Activated naive CD4-positive, alpha-beta T cell treated with anti-CD3 and anti-CD28 coated beads for 36 hours (primary cell): Measurements from ENCODE around the gene PPP2R5A. TPM values are rescaled to one million over a fixed set of nuclear protein-coding genes. Genes with fewer than 3 reads are reported as not detected.
A peak's percentile ranks its signal among the peaks of the same experiment; 100 is the strongest.
"Not testable (repeated sequence)": the region's sequence is repeated elsewhere in the genome, so short reads cannot be mapped to it uniquely, and the experiment has no call there.

Experiments
- CTCF ChIA-PET: fragments of 350-600 bp; sonication (Branson Sonifier 250); formaldehyde crosslinking; loops from one replicate; lab custom pipeline; 2021; ENCODE audit warnings: antibody characterized with exemption; lab: Charles Lee
- DNase-seq: peaks from one replicate; pipeline ENCODE4 v3.0.0-alpha.2; 2020
- H3K27ac Mint-ChIP-seq: one replicate; pipeline ENCODE4 v1.8.0; 2021; ENCODE audit warnings: mild to moderate bottlenecking, mixed read lengths
- H3K27me3 Mint-ChIP-seq: one replicate; pipeline ENCODE4 v1.8.0; 2021; ENCODE audit warnings: low read depth, mixed read lengths
- H3K36me3 Mint-ChIP-seq: one replicate; pipeline ENCODE4 v1.8.0; 2021; ENCODE audit warnings: low read depth, mixed read lengths
- H3K4me1 Mint-ChIP-seq: one replicate; pipeline ENCODE4 v1.8.0; 2021; ENCODE audit warnings: low read depth, mixed read lengths
- H3K4me3 Mint-ChIP-seq: one replicate; pipeline ENCODE4 v1.8.0; 2021; ENCODE audit warnings: mild to moderate bottlenecking, moderate library complexity, mixed read lengths
- H3K9me3 Mint-ChIP-seq: one replicate; pipeline ENCODE4 v1.8.0; 2021; ENCODE audit warnings: mixed read lengths
- intact Hi-C: fragments of 100-400 bp; cut with micrococcal nuclease; formaldehyde crosslinking; loops from one replicate; pipeline ENCODE4 v1.15.1; 2023
- total RNA-seq, 2 experiments: library from RNA; stranded (reverse); gene quantifications; one replicate each; pipeline ENCODE4 v1.2.3, GENCODE V29; 2021

The PPP2R5A gene
- total RNA-seq, 2 experiments from 2014 or later = 30.6 to 31.4 TPM

DNA sequence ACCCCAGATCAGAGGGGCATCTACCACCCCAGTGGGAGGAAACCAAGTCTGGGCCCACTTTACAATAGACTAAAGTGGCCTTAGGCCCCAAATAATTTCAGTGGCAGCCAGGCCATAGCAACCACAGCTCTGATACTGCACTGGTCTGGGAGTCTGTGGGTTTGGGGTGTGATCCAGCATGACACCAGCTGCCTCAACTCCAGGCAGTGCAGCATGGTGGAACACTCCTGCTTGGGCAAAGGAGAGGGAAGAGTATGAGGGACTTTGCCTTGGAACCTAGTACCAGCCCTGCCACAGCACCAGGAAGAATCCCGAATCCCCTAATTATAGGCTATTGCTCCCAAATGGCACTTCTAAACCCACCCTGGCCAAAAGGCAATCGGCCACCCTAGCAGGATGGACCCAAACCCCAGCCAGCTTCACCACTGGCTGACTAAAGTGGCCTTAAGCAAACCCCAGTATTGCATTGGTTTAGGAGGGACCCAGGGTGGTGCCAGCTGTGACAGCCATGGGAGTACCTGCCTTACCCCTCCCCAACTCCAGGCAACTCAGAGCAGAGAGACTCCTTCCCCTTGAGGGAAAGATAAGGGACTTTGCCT lies 82.4 kb downstream of the PPP2R5A start:
- H3K36me3 Mint-ChIP-seq = peaks cover 46% of the 10 kb centered on the region
- CTCF ChIA-PET = interaction anchor here (0.6 to 5.0 kb wide), 17 partner anchors 10 to 669 kb away, joined by 3 to 46 read pairs (median 8); partner anchors contain the start of genes DTL and INTS7

GRCh38 chr1:212368073-212368484 lies 82.9 kb downstream of the PPP2R5A start:
- DNase-seq = peak; percentile 77
- H3K4me3 Mint-ChIP-seq = no peak overlapping the region
- peaks cover 6% of the 10 kb centered on the region for H3K9me3 Mint-ChIP-seq
- no peaks in the 10 kb centered on the region for H3K4me1 Mint-ChIP-seq
- intact Hi-C loops = loop anchor here (1.0 to 10.0 kb wide), 11 partner anchors 83 to 687 kb away; partner anchors contain the start of genes DTL, INTS7, LPGAT1 and PPP2R5A
- peaks cover 49% of the 10 kb centered on the region for H3K36me3 Mint-ChIP-seq
- CTCF ChIA-PET = interaction anchor here (0.6 to 5.0 kb wide), 19 partner anchors 9 to 670 kb away, joined by 3 to 46 read pairs (median 5); no protein-coding TSS in a partner anchor
- no peaks in the 10 kb centered on the region for H3K27me3 Mint-ChIP-seq
- H3K27ac Mint-ChIP-seq = no peak overlapping the region

More for the DNA sequence above, 82.4 kb downstream of the PPP2R5A start:
- H3K9me3 Mint-ChIP-seq = peaks cover 3% of the 10 kb centered on the region
- no peak overlapping the region for H3K4me3 Mint-ChIP-seq
- DNase-seq = no peak
- intact Hi-C loops = loop anchor here (1.0 to 10.0 kb wide), 11 partner anchors 83 to 686 kb away; partner anchors contain the start of genes DTL, INTS7, LPGAT1 and PPP2R5A
- H3K27ac Mint-ChIP-seq = peak overlapping the region; percentile 30
- H3K27me3 Mint-ChIP-seq = no peaks in the 10 kb centered on the region
- no peaks in the 10 kb centered on the region for H3K4me1 Mint-ChIP-seq

- H3K27ac Mint-ChIP-seq = no peak overlapping the region
- no peaks in the 10 kb centered on the region for H3K27me3 Mint-ChIP-seq
- H3K9me3 Mint-ChIP-seq = peaks cover 3% of the 10 kb centered on the region
- CTCF ChIA-PET = interaction anchor here (2.7 to 2.9 kb wide), 2 partner anchors 8 to 80 kb away, joined by 13 read pairs; no protein-coding TSS in a partner anchor
- intact Hi-C loops = no loop called here
- H3K4me1 Mint-ChIP-seq = no peaks in the 10 kb centered on the region
- no peak for DNase-seq
- H3K4me3 Mint-ChIP-seq = no peak overlapping the region
- peaks cover 50% of the 10 kb centered on the region for H3K36me3 Mint-ChIP-seq
Observed at GRCh38 chr1:212375986-212376385, 90.8 kb downstream of the PPP2R5A start.

- intact Hi-C loops = no loop called here
- H3K4me3 Mint-ChIP-seq = no peak overlapping the region
Observed at GRCh38 chr1:212377644-212378043, 92.4 kb downstream of the PPP2R5A start.

GRCh38 chr1:212379366-212379765 lies 94.2 kb downstream of the PPP2R5A start:
- intact Hi-C loops = no loop called here
- no peak for DNase-seq
- H3K27ac Mint-ChIP-seq = no peak overlapping the region
- no peaks in the 10 kb centered on the region for H3K4me1 Mint-ChIP-seq
- CTCF ChIA-PET = interaction anchor here (0.6 to 1.5 kb wide), 3 partner anchors 49 to 208 kb away, joined by 3 to 5 read pairs (median 5); no protein-coding TSS in a partner anchor
- no peak overlapping the region for H3K4me3 Mint-ChIP-seq
- H3K36me3 Mint-ChIP-seq = peaks cover 25% of the 10 kb centered on the region
- no peaks in the 10 kb centered on the region for H3K27me3 Mint-ChIP-seq
- H3K9me3 Mint-ChIP-seq = no peaks in the 10 kb centered on the region

More at GRCh38 chr1:212377644-212378043, 92.4 kb downstream of the PPP2R5A start:
- CTCF ChIA-PET = interaction anchor here (1.3 to 2.9 kb wide), 3 partner anchors 10 to 78 kb away, joined by 3 to 13 read pairs (median 13); no protein-coding TSS in a partner anchor
- Mint-ChIP-seq H3K4me1 (no peaks in the 10 kb centered on the region), H3K27ac (no peak overlapping the region), H3K9me3 (peaks cover 3% of the 10 kb centered on the region), H3K27me3 (no peaks in the 10 kb centered on the region), H3K36me3 (peaks cover 37% of the 10 kb centered on the region)
- DNase-seq = no peak

DNA sequence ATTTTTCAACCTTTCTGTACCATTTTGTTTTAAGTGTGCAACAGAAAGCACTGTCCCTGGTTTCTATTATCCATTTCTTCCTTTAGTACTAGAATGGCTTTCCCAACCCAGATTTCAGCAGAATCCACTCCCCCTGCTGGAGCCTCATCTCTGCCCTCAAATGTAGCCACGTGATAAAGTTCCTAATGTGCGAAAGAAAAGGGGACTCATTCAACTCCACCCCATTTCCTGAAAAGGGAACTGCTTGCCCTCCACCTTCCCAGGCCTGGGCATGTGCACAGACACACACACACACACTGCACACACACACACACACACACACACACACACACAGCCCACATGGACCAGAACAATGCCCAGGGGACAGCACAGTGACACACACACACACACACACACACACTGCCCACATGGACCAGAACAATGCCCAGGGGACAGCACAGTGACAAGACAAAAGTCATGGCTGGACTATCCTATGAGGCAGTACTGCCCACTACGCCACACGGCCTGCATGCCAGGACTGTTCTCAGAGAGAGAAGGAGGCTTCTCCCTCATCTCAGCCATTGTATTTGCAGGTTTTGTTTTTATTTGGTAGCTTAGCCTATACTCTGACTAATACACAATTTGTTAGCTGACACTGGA lies 96.3 kb downstream of the PPP2R5A start:
- CTCF ChIA-PET = interaction anchor here (0.6 to 2.5 kb wide), 2 partner anchors 74 to 352 kb away, joined by 3 to 12 read pairs; no protein-coding TSS in a partner anchor
- no peak for DNase-seq
- peaks cover 24% of the 10 kb centered on the region for H3K36me3 Mint-ChIP-seq
- H3K4me1 Mint-ChIP-seq = no peaks in the 10 kb centered on the region
- no peaks in the 10 kb centered on the region for H3K27me3 Mint-ChIP-seq
- H3K9me3 Mint-ChIP-seq = no peaks in the 10 kb centered on the region
- intact Hi-C loops = no loop called here
- H3K4me3 Mint-ChIP-seq = no peak overlapping the region
- no peak overlapping the region for H3K27ac Mint-ChIP-seq

DNA sequence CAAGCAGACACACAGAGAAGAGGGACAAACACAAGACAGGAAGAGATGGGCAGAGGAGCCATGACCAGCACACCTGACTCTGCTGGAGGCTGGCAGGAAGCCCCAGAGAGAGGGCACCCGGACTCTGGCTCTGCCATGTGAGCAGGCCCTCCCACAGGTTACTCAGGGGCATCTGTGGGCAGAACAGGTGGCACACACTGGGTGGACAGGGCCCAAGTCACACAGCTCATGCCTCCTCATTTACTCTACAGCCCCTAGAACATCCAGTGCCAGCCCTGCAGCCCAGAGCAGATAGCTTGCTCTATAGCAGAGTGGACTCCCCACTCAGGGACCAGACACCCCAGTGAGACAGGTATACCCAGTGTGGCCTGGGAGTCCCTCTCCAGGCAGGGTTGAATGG lies 100.8 kb downstream of the PPP2R5A start:
- CTCF ChIA-PET = interaction anchor here (2.2 kb wide), 1 partner anchor 70 kb away, joined by 9 read pairs; no protein-coding TSS in a partner anchor
- no peak overlapping the region for H3K27ac Mint-ChIP-seq
- no peak overlapping the region for H3K4me3 Mint-ChIP-seq
- H3K36me3 Mint-ChIP-seq = peaks cover 27% of the 10 kb centered on the region
- intact Hi-C loops = no loop called here
- H3K4me1 Mint-ChIP-seq = no peaks in the 10 kb centered on the region
- no peaks in the 10 kb centered on the region for H3K27me3 Mint-ChIP-seq
- H3K9me3 Mint-ChIP-seq = peaks cover 9% of the 10 kb centered on the region
- DNase-seq = no peak

DNA sequence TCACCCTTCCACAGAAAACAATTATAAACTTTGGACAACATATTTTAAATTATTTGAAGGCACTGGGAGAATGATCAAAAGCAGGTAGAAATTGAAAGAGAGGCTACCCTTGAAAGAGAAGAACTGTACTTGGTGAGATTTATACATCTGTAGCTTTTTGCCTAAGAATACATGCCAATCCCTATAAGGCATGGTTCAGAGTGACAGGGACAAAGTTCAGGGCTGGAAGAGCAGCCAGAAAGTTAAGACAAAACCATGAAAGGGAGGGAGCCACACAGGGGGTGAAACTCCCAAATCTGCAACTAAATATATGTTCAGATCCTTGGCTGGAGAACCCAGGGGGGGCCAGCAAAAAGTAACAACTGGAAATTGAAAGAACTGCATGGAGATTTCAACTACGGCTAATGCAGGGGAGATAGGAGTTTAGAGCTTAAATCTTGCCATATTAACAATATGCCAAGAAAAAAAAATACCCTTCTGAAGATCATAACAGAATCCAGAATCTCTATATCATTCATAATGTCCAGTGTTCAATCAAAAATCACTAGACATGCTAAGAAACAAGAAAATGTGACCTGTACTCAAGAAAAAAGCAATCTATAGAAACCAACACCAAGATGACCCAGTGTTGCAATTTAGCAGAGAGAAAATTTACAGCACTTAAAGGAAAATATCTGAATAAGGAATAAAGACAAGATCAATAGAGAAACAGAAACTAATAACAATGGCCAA lies 103.9 kb downstream of the PPP2R5A start:
- H3K4me3 Mint-ChIP-seq = no peak overlapping the region
- intact Hi-C loops = no loop called here
- no peaks in the 10 kb centered on the region for H3K27me3 Mint-ChIP-seq
- H3K36me3 Mint-ChIP-seq = peaks cover 39% of the 10 kb centered on the region
- no peaks in the 10 kb centered on the region for H3K4me1 Mint-ChIP-seq
- CTCF ChIA-PET = no interaction called here
- no peak overlapping the region for H3K27ac Mint-ChIP-seq
- no peak for DNase-seq
- peaks cover 17% of the 10 kb centered on the region for H3K9me3 Mint-ChIP-seq

DNA sequence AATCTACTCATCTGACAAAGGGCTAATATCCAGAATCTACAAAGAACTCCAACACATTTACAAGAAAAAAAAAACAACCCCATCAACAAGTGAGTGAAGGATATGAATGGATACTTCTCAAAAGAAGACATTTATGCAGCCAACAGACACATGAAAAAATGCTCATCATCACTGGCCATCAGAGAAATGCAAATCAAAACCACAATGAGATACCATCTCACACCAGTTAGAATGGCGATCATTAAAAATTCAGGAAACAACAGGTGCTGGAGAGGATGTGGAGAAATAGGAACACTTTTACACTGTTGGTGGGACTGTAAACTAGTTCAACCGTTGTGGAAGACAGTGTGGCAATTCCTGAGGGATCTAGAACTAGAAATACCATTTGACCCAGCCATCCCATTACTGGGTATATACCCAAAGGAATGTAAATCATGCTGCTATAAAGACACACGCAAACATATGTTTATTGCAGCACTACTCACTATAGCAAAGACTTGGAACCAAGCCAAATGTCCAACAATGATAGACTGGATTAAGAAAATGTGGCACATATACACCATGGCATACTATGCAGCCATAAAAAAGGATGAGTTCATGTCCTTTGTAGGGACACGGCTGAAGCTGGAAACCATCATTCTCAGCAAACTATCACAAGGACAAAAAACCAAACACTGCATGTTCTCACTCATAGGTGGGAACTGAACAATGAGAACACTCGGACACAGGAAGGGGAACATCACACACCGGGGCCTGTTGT lies 110.6 kb downstream of the PPP2R5A start:
- DNase-seq, H3K4me3 Mint-ChIP-seq, CTCF ChIA-PET, H3K27ac Mint-ChIP-seq, H3K27me3 Mint-ChIP-seq, intact Hi-C loops, H3K4me1 Mint-ChIP-seq: not testable (repeated sequence)
- H3K9me3 Mint-ChIP-seq = peaks cover 30% of the 10 kb centered on the region
- peaks cover 48% of the 10 kb centered on the region for H3K36me3 Mint-ChIP-seq

DNA sequence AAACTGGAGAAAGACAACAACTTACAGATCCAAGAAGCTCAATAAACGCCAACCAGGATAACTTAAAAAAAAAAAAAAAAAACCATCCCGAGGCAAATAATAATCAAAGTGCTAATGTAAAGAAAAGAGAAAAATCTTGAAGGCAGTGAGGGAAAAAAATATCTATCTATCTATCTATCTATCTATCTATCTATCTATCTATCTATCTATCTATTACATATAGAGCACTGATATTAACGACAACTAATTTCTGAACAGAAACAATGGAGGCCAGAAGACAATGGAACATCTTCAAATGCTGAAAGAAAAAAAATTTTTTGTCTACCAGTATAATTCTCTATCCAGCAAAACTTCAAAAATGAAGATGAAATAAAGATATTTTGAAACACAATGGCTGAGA lies 111.4 kb downstream of the PPP2R5A start:
- no peak for DNase-seq
- Mint-ChIP-seq H3K36me3 (peaks cover 42% of the 10 kb centered on the region), H3K27ac (no peak overlapping the region), H3K9me3 (peaks cover 24% of the 10 kb centered on the region), H3K27me3 (no peaks in the 10 kb centered on the region), H3K4me1 (no peaks in the 10 kb centered on the region), H3K4me3 (no peak overlapping the region)
- CTCF ChIA-PET = interaction anchor here (0.7 kb wide), 1 partner anchor 20 kb away, joined by 3 read pairs; no protein-coding TSS in a partner anchor
- intact Hi-C loops = no loop called here

- intact Hi-C loops = no loop called here
- CTCF ChIA-PET = interaction anchor here (0.7 kb wide), 1 partner anchor 21 kb away, joined by 3 read pairs; no protein-coding TSS in a partner anchor
Observed at GRCh38 chr1:212397171-212397570, 112.0 kb downstream of the PPP2R5A start.

More at GRCh38 chr1:212397171-212397570, 112.0 kb downstream of the PPP2R5A start:
- H3K4me1 Mint-ChIP-seq = peaks cover under 1% of the 10 kb centered on the region
- H3K36me3 Mint-ChIP-seq = peaks cover 38% of the 10 kb centered on the region
- H3K27ac Mint-ChIP-seq = no peak overlapping the region
- peaks cover 24% of the 10 kb centered on the region for H3K9me3 Mint-ChIP-seq
- H3K27me3 Mint-ChIP-seq = no peaks in the 10 kb centered on the region
- DNase-seq = no peak
- H3K4me3 Mint-ChIP-seq = no peak overlapping the region
